OCI-LY7 (cell line): ENCODE results near the gene PPP4C. TPM values are rescaled to one million over a fixed set of nuclear protein-coding genes. Genes with fewer than 3 reads are reported as not detected.

Experiments
- total RNA-seq, 2 experiments: library from RNA; depleted of rRNA in 1 of 2; stranded (reverse); fragments of >200 nt in 1 of 2; shearing (Covaris generic) in 1 of 2; gene quantifications; 2 replicates each; pipeline ENCODE4 v1.2.3, GENCODE V29; 2014 to 2022

PPP4C gene
- total RNA-seq, 2 experiments from 2014 or later: 124 to 144 TPM

Other genes with a start within 250 kb of the PPP4C start
- gene CDIPT, start 212.8 kb upstream of the PPP4C start, total RNA-seq (2014; rRNA removed; shearing (Covaris generic)): 39.6 and 52.4 TPM in 2 replicates
- 41.4 and 43.5 TPM in 2 replicates for gene CDIPT, start 212.8 kb upstream of the PPP4C start, total RNA-seq (2022)
- gene SEZ6L2, start 176.4 kb upstream of the PPP4C start, total RNA-seq (2014; rRNA removed; shearing (Covaris generic)): 0.98 TPM in 1 of 2 replicates, not detected in the other
- gene SEZ6L2, start 176.4 kb upstream of the PPP4C start, total RNA-seq (2022): 0.83 and 1.0 TPM in 2 replicates
- not detected in 2 replicates for gene ASPHD1, start 175.5 kb upstream of the PPP4C start, total RNA-seq (2014; rRNA removed; shearing (Covaris generic))
- 0.30 TPM in 1 of 2 replicates, not detected in the other for gene ASPHD1, start 175.5 kb upstream of the PPP4C start, total RNA-seq (2022)
- 14.4 and 15.9 TPM in 2 replicates for gene KCTD13, start 149.8 kb upstream of the PPP4C start, total RNA-seq (2014; rRNA removed; shearing (Covaris generic))
- 48.0 and 49.5 TPM in 2 replicates for gene KCTD13, start 149.8 kb upstream of the PPP4C start, total RNA-seq (2022)
- 75.7 and 94.1 TPM in 2 replicates for gene TMEM219, start 113.9 kb upstream of the PPP4C start, total RNA-seq (2014; rRNA removed; shearing (Covaris generic))
- gene TMEM219, start 113.9 kb upstream of the PPP4C start, total RNA-seq (2022): 82.9 and 88.6 TPM in 2 replicates
- 31.7 and 33.3 TPM in 2 replicates for gene TAOK2, start 102.1 kb upstream of the PPP4C start, total RNA-seq (2014; rRNA removed; shearing (Covaris generic))
- 45.0 and 46.8 TPM in 2 replicates for gene TAOK2, start 102.1 kb upstream of the PPP4C start, total RNA-seq (2022)
- gene HIRIP3, start 80.4 kb upstream of the PPP4C start, total RNA-seq (2014; rRNA removed; shearing (Covaris generic)): 54.4 and 60.4 TPM in 2 replicates
- 43.2 and 52.3 TPM in 2 replicates for gene HIRIP3, start 80.4 kb upstream of the PPP4C start, total RNA-seq (2022)
- gene INO80E, start 79.8 kb upstream of the PPP4C start, total RNA-seq (2014; rRNA removed; shearing (Covaris generic)): 88.0 and 94.7 TPM in 2 replicates
- 129 and 140 TPM in 2 replicates for gene INO80E, start 79.8 kb upstream of the PPP4C start, total RNA-seq (2022)
- not detected in 2 replicates for gene DOC2A, start 65.0 kb upstream of the PPP4C start, total RNA-seq (2014; rRNA removed; shearing (Covaris generic))
- gene DOC2A, start 65.0 kb upstream of the PPP4C start, total RNA-seq (2022): 0.31 and 0.91 TPM in 2 replicates
- gene C16orf92, start 52.8 kb upstream of the PPP4C start, total RNA-seq (2014; rRNA removed; shearing (Covaris generic)): not detected in 2 replicates
- not detected in 2 replicates for gene C16orf92, start 52.8 kb upstream of the PPP4C start, total RNA-seq (2022)
- 2.6 and 4.3 TPM in 2 replicates for gene TLCD3B, start 44.7 kb upstream of the PPP4C start, total RNA-seq (2014; rRNA removed; shearing (Covaris generic))
- gene TLCD3B, start 44.7 kb upstream of the PPP4C start, total RNA-seq (2022): 17.6 and 21.3 TPM in 2 replicates
- gene ALDOA, start 10.2 kb upstream of the PPP4C start, total RNA-seq (2014; rRNA removed; shearing (Covaris generic)): 646 and 809 TPM in 2 replicates
- 811 and 1,029 TPM in 2 replicates for gene ALDOA, start 10.2 kb upstream of the PPP4C start, total RNA-seq (2022)
- 0.77 and 1.4 TPM in 2 replicates for gene TBX6, start 15.9 kb downstream of the PPP4C start, total RNA-seq (2014; rRNA removed; shearing (Covaris generic))
- 3.7 and 4.5 TPM in 2 replicates for gene TBX6, start 15.9 kb downstream of the PPP4C start, total RNA-seq (2022)
- gene YPEL3, start 20.2 kb downstream of the PPP4C start, total RNA-seq (2014; rRNA removed; shearing (Covaris generic)): 17.5 and 18.6 TPM in 2 replicates
- gene YPEL3, start 20.2 kb downstream of the PPP4C start, total RNA-seq (2022): 34.5 and 50.6 TPM in 2 replicates
- gene GDPD3, start 37.5 kb downstream of the PPP4C start, total RNA-seq (2014; rRNA removed; shearing (Covaris generic)): 1.8 and 2.0 TPM in 2 replicates
- 5.0 and 5.2 TPM in 2 replicates for gene GDPD3, start 37.5 kb downstream of the PPP4C start, total RNA-seq (2022)
- gene MAPK3, start 47.2 kb downstream of the PPP4C start, total RNA-seq (2014; rRNA removed; shearing (Covaris generic)): 9.9 and 25.3 TPM in 2 replicates
- gene MAPK3, start 47.2 kb downstream of the PPP4C start, total RNA-seq (2022): 30.1 and 34.6 TPM in 2 replicates
- gene CORO1A, start 107.6 kb downstream of the PPP4C start, total RNA-seq (2014; rRNA removed; shearing (Covaris generic)): 351 and 394 TPM in 2 replicates
- gene CORO1A, start 107.6 kb downstream of the PPP4C start, total RNA-seq (2022): 524 and 567 TPM in 2 replicates
- gene BOLA2B, start 117.7 kb downstream of the PPP4C start, total RNA-seq (2014; rRNA removed; shearing (Covaris generic)): 73.1 and 119 TPM in 2 replicates
- gene BOLA2B, start 117.7 kb downstream of the PPP4C start, total RNA-seq (2022): 169 and 179 TPM in 2 replicates
- gene SLX1A, start 117.9 kb downstream of the PPP4C start, total RNA-seq (2014; rRNA removed; shearing (Covaris generic)): 83.7 and 84.1 TPM in 2 replicates
- gene SLX1A, start 117.9 kb downstream of the PPP4C start, total RNA-seq (2022): 55.7 and 81.9 TPM in 2 replicates
- gene SULT1A3, start 123.3 kb downstream of the PPP4C start, total RNA-seq (2014; rRNA removed; shearing (Covaris generic)): 3.8 and 7.9 TPM in 2 replicates
- 30.1 and 31.7 TPM in 2 replicates for gene SULT1A3, start 123.3 kb downstream of the PPP4C start, total RNA-seq (2022)
- 2.9 and 10.2 TPM in 2 replicates for gene NPIPB13, start 172.5 kb downstream of the PPP4C start, total RNA-seq (2014; rRNA removed; shearing (Covaris generic))
- 50.5 and 51.4 TPM in 2 replicates for gene NPIPB13, start 172.5 kb downstream of the PPP4C start, total RNA-seq (2022)